PC-9 (cell line): Measurements from ENCODE around the gene ITGA2B.

Experiments used
- EZH2 ChIP-seq: fragments of 200-600 bp; sonication (generic); IDR thresholded peaks from 2 replicates; pipeline ENCODE4 v1.8.0; 2017; ENCODE audit warnings: antibody characterized with exemption, low read depth
- TF ChIP-seq, protein P1 (sequence below): fragments of 200-600 bp; sonication (generic); conservative IDR thresholded peaks from 2 replicates; pipeline ENCODE4 v1.6.1; 2017; ENCODE audit warnings: mixed run types, antibody characterized with exemption, mild to moderate bottlenecking, moderate library complexity

GRCh38 chr17:44389281-44389680 is at the start of gene ITGA2B:
- TF ChIP-seq, protein P1, sequence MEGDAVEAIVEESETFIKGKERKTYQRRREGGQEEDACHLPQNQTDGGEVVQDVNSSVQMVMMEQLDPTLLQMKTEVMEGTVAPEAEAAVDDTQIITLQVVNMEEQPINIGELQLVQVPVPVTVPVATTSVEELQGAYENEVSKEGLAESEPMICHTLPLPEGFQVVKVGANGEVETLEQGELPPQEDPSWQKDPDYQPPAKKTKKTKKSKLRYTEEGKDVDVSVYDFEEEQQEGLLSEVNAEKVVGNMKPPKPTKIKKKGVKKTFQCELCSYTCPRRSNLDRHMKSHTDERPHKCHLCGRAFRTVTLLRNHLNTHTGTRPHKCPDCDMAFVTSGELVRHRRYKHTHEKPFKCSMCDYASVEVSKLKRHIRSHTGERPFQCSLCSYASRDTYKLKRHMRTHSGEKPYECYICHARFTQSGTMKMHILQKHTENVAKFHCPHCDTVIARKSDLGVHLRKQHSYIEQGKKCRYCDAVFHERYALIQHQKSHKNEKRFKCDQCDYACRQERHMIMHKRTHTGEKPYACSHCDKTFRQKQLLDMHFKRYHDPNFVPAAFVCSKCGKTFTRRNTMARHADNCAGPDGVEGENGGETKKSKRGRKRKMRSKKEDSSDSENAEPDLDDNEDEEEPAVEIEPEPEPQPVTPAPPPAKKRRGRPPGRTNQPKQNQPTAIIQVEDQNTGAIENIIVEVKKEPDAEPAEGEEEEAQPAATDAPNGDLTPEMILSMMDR, result no peak
- no peak for TF ChIP-seq EZH2
